ENCODE measurements around the gene NTM.

The NTM gene

GRCh38 chr11:132078264-132079076, 708.1 kb downstream of the NTM start:
- WGBS, 2 donors (ENCODE audit: extremely low coverage in 2 of 2, insufficient read length in 2 of 2, insufficient replicate concordance in 1 of 2): no CpG with 5 or more reads among the region's 17 CpGs
- no peak overlapping the region for H2BK120ac ChIP-seq (ENCODE audit: low read depth, low read length)
- no peak overlapping the region for H3K4ac ChIP-seq (ENCODE audit: low read length)
- H2AK5ac ChIP-seq (ENCODE audit: low read depth, low read length): no peak overlapping the region
- H3K9me3 ChIP-seq (replicated peaks in 1 of 2; ENCODE audit: control insufficient read depth in 2 of 2, insufficient read depth in 1 of 2, low read depth in 1 of 2, low read length in 2 of 2): no peaks in the 10 kb centered on the region
- H3K4me1 ChIP-seq (ENCODE audit: control insufficient read depth in 2 of 2, insufficient read depth in 1 of 2, low read depth in 1 of 2, low read length in 2 of 2): peaks cover 0 to 2% of the 10 kb centered on the region in 2 donors
- H3K27ac ChIP-seq (replicated peaks; ENCODE audit: low read length): no peak overlapping the region
- H2BK5ac ChIP-seq (ENCODE audit: low read length): no peak overlapping the region
- DNase-seq (ENCODE audit: low spot score): no peak
- no peak overlapping the region for H3K14ac ChIP-seq (ENCODE audit: low read length)
- H3K36me3 ChIP-seq (replicated peaks in 1 of 2; ENCODE audit: control insufficient read depth in 2 of 2, insufficient read depth in 2 of 2, low read length in 2 of 2): no peaks in the 10 kb centered on the region
- H4K8ac ChIP-seq (ENCODE audit: low read depth, low read length): peak overlapping the region; percentile 78
- H4K91ac ChIP-seq (ENCODE audit: low read depth, low read length, poor library complexity): no peak overlapping the region
- peak overlapping the region; percentile 49 for H3K18ac ChIP-seq (ENCODE audit: low read length)
- no peaks in the 10 kb centered on the region for H3K79me1 ChIP-seq (ENCODE audit: low read depth, low read length)
- H3K4me3 ChIP-seq (ENCODE audit: low read length in 2 of 2): peak overlapping the region in 1 of 2 donors; percentile 64
- H2BK12ac ChIP-seq (ENCODE audit: low read length): peak overlapping the region; percentile 61
- no peak overlapping the region for H3K4me2 ChIP-seq (ENCODE audit: insufficient read depth, low read length, poor library complexity, severe bottlenecking)
- H2BK15ac ChIP-seq (ENCODE audit: low read length): no peak overlapping the region
- no peak overlapping the region for H3K9ac ChIP-seq (ENCODE audit: low read depth, low read length, poor library complexity)
- H3K23ac ChIP-seq (ENCODE audit: low read depth, low read length, poor library complexity): no peak overlapping the region
- H3K27me3 ChIP-seq (ENCODE audit: control insufficient read depth in 3 of 3, insufficient read depth in 3 of 3, low read depth in 1 of 3, low read length in 3 of 3): no peaks in the 10 kb centered on the region
- H2AFZ ChIP-seq (ENCODE audit: low read length): no peak overlapping the region

GRCh38 chr11:132080127-132080526, 709.7 kb downstream of the NTM start:
- Histone ChIP-seq H4K91ac (ENCODE audit: low read depth, low read length, poor library complexity) (no peak overlapping the region), H4K8ac (ENCODE audit: low read depth, low read length) (no peak overlapping the region), H3K9me3 (replicated peaks in 1 of 2; ENCODE audit: control insufficient read depth in 2 of 2, insufficient read depth in 1 of 2, low read depth in 1 of 2, low read length in 2 of 2) (peaks cover 0 to 4% of the 10 kb centered on the region in 2 donors), H3K27ac (replicated peaks; ENCODE audit: low read length) (no peak overlapping the region), H2AK5ac (ENCODE audit: low read depth, low read length) (no peak overlapping the region), H3K4me1 (ENCODE audit: control insufficient read depth in 2 of 2, insufficient read depth in 1 of 2, low read depth in 1 of 2, low read length in 2 of 2) (peaks cover 0 to 2% of the 10 kb centered on the region in 2 donors), H3K4me2 (ENCODE audit: insufficient read depth, low read length, poor library complexity, severe bottlenecking) (no peak overlapping the region), H2BK12ac (ENCODE audit: low read length) (no peak overlapping the region), H3K4ac (ENCODE audit: low read length) (no peak overlapping the region), H3K4me3 (ENCODE audit: low read length in 2 of 2) (no peak overlapping the region), H3K23ac (ENCODE audit: low read depth, low read length, poor library complexity) (no peak overlapping the region), H3K14ac (ENCODE audit: low read length) (no peak overlapping the region), H2BK120ac (ENCODE audit: low read depth, low read length) (no peak overlapping the region), H3K36me3 (replicated peaks in 1 of 2; ENCODE audit: control insufficient read depth in 2 of 2, insufficient read depth in 2 of 2, low read length in 2 of 2) (no peaks in the 10 kb centered on the region), H3K9ac (ENCODE audit: low read depth, low read length, poor library complexity) (no peak overlapping the region), H2AFZ (ENCODE audit: low read length) (no peak overlapping the region), H2BK15ac (ENCODE audit: low read length) (no peak overlapping the region), H2BK5ac (ENCODE audit: low read length) (no peak overlapping the region), H3K79me1 (ENCODE audit: low read depth, low read length) (no peaks in the 10 kb centered on the region), H3K27me3 (ENCODE audit: control insufficient read depth in 3 of 3, insufficient read depth in 3 of 3, low read depth in 1 of 3, low read length in 3 of 3) (no peaks in the 10 kb centered on the region), H3K18ac (ENCODE audit: low read length) (no peak overlapping the region)
- no CpG with 5 or more reads among the region's 1 CpG for WGBS, 2 donors (ENCODE audit: extremely low coverage in 2 of 2, insufficient read length in 2 of 2, insufficient replicate concordance in 1 of 2)
- no peak for DNase-seq (ENCODE audit: low spot score)

- Histone ChIP-seq H3K79me1 (ENCODE audit: low read depth, low read length) (no peaks in the 10 kb centered on the region), H3K27ac (replicated peaks; ENCODE audit: low read length) (no peak overlapping the region), H3K23ac (ENCODE audit: low read depth, low read length, poor library complexity) (no peak overlapping the region), H2BK12ac (ENCODE audit: low read length) (no peak overlapping the region), H3K4me1 (ENCODE audit: control insufficient read depth in 2 of 2, insufficient read depth in 1 of 2, low read depth in 1 of 2, low read length in 2 of 2) (peaks cover 0 to 2% of the 10 kb centered on the region in 2 donors), H2AFZ (ENCODE audit: low read length) (no peak overlapping the region), H2BK15ac (ENCODE audit: low read length) (no peak overlapping the region), H4K8ac (ENCODE audit: low read depth, low read length) (no peak overlapping the region), H3K27me3 (ENCODE audit: control insufficient read depth in 3 of 3, insufficient read depth in 3 of 3, low read depth in 1 of 3, low read length in 3 of 3) (no peaks in the 10 kb centered on the region), H3K9me3 (replicated peaks in 1 of 2; ENCODE audit: control insufficient read depth in 2 of 2, insufficient read depth in 1 of 2, low read depth in 1 of 2, low read length in 2 of 2) (peaks cover 7% of the 10 kb centered on the region in 2 donors), H3K14ac (ENCODE audit: low read length) (no peak overlapping the region), H3K36me3 (replicated peaks in 1 of 2; ENCODE audit: control insufficient read depth in 2 of 2, insufficient read depth in 2 of 2, low read length in 2 of 2) (no peaks in the 10 kb centered on the region), H3K4me2 (ENCODE audit: insufficient read depth, low read length, poor library complexity, severe bottlenecking) (no peak overlapping the region), H3K18ac (ENCODE audit: low read length) (no peak overlapping the region), H4K91ac (ENCODE audit: low read depth, low read length, poor library complexity) (no peak overlapping the region), H2BK120ac (ENCODE audit: low read depth, low read length) (no peak overlapping the region), H3K9ac (ENCODE audit: low read depth, low read length, poor library complexity) (no peak overlapping the region), H2BK5ac (ENCODE audit: low read length) (no peak overlapping the region), H2AK5ac (ENCODE audit: low read depth, low read length) (no peak overlapping the region), H3K4ac (ENCODE audit: low read length) (no peak overlapping the region), H3K4me3 (ENCODE audit: low read length in 2 of 2) (no peak overlapping the region)
- WGBS, 2 donors (ENCODE audit: extremely low coverage in 2 of 2, insufficient read length in 2 of 2, insufficient replicate concordance in 1 of 2): no CpG with 5 or more reads among the region's 5 CpGs
- no peak for DNase-seq (ENCODE audit: low spot score)
Observed at GRCh38 chr11:132082566-132082965, 712.2 kb downstream of the NTM start.

- Histone ChIP-seq H3K14ac (ENCODE audit: low read length) (no peak overlapping the region), H3K9me3 (replicated peaks in 1 of 2; ENCODE audit: control insufficient read depth in 2 of 2, insufficient read depth in 1 of 2, low read depth in 1 of 2, low read length in 2 of 2) (peaks cover 7 to 11% of the 10 kb centered on the region in 2 donors), H3K79me1 (ENCODE audit: low read depth, low read length) (no peaks in the 10 kb centered on the region), H3K4me1 (ENCODE audit: control insufficient read depth in 2 of 2, insufficient read depth in 1 of 2, low read depth in 1 of 2, low read length in 2 of 2) (no peaks in the 10 kb centered on the region), H4K8ac (ENCODE audit: low read depth, low read length) (no peak overlapping the region), H3K18ac (ENCODE audit: low read length) (no peak overlapping the region), H3K4me3 (ENCODE audit: low read length in 2 of 2) (no peak overlapping the region), H3K4ac (ENCODE audit: low read length) (no peak overlapping the region), H3K27ac (replicated peaks; ENCODE audit: low read length) (no peak overlapping the region), H2BK15ac (ENCODE audit: low read length) (no peak overlapping the region), H2BK120ac (ENCODE audit: low read depth, low read length) (no peak overlapping the region), H3K4me2 (ENCODE audit: insufficient read depth, low read length, poor library complexity, severe bottlenecking) (no peak overlapping the region), H4K91ac (ENCODE audit: low read depth, low read length, poor library complexity) (no peak overlapping the region), H2AFZ (ENCODE audit: low read length) (no peak overlapping the region), H3K23ac (ENCODE audit: low read depth, low read length, poor library complexity) (no peak overlapping the region), H3K27me3 (ENCODE audit: control insufficient read depth in 3 of 3, insufficient read depth in 3 of 3, low read depth in 1 of 3, low read length in 3 of 3) (no peaks in the 10 kb centered on the region), H3K9ac (ENCODE audit: low read depth, low read length, poor library complexity) (no peak overlapping the region), H2BK5ac (ENCODE audit: low read length) (no peak overlapping the region), H3K36me3 (replicated peaks in 1 of 2; ENCODE audit: control insufficient read depth in 2 of 2, insufficient read depth in 2 of 2, low read length in 2 of 2) (no peaks in the 10 kb centered on the region), H2BK12ac (ENCODE audit: low read length) (no peak overlapping the region), H2AK5ac (ENCODE audit: low read depth, low read length) (no peak overlapping the region)
- DNase-seq (ENCODE audit: low spot score): no peak
Observed at GRCh38 chr11:132084433-132084832, 714.0 kb downstream of the NTM start.

Measured in neuronal stem cell (in vitro differentiated cells).